Ectodermal cell (in vitro differentiated cells): ENCODE measurements around the gene MAGEC2.

ENCODE experiments used
- H3K27ac ChIP-seq: 2 replicates; pipeline ENCODE4 v1.7.0; 2013; ENCODE audit warnings: mild to moderate bottlenecking, low read depth, low read length; ENCODE audit not compliant: insufficient read depth, poor library complexity, severe bottlenecking
- H3K27me3 ChIP-seq: 2 replicates; pipeline ENCODE4 v1.7.0; 2013; ENCODE audit warnings: mild to moderate bottlenecking, low read length; ENCODE audit not compliant: insufficient read depth, control insufficient read depth, poor library complexity, severe bottlenecking
- H3K36me3 ChIP-seq: one replicate; pipeline ENCODE4 v1.7.0; 2013; ENCODE audit warnings: low read length; ENCODE audit not compliant: control insufficient read depth, insufficient read depth
- H3K4me1 ChIP-seq: one replicate; pipeline ENCODE4 v1.7.0; 2013; ENCODE audit warnings: low read length; ENCODE audit not compliant: control insufficient read depth, insufficient read depth
- H3K4me3 ChIP-seq: 2 replicates; pipeline ENCODE4 v1.7.0; 2013; ENCODE audit warnings: low read depth, low read length, control low read depth; ENCODE audit not compliant: insufficient read depth
- H3K9me3 ChIP-seq: 2 replicates; pipeline ENCODE4 v1.7.0; 2013; ENCODE audit warnings: mild to moderate bottlenecking, low read length, moderate library complexity; ENCODE audit not compliant: control insufficient read depth
- WGBS, 2 experiments: methylation state at CpG; one replicate each; pipeline ENCODE4 v1.1.7; 2013; ENCODE audit warnings: missing lambda C conversion rate in 2 of 2; 5-methylcytosine and 5-hydroxymethylcytosine counted together

The MAGEC2 gene

DNA sequence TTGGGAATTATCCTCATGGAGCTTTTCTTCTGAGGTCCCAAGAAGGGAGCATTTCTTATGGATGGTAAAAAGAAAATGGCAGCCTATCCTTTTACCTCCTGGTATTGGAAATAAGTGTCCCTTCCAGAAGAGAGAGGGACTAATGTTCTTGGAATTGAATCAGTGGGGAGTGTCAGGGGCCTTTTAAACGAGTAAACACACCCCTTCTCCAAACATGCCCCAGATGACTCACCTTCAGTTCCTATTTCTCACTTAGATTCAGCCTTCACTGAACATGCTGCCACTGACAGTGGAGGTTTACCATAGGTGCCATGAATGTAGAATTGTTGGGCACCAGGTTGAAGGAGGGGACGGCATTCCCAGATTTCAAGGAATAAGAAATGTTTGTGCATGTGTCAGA, 19.0 kb downstream of the MAGEC2 start:
- H3K36me3 ChIP-seq, result no peaks in the 10 kb centered on the region
- H3K4me3 ChIP-seq, result no peak overlapping the region
- WGBS, 2 experiments, result 93 to 100% methylated on average over 1 of the region's 2 CpGs

DNA sequence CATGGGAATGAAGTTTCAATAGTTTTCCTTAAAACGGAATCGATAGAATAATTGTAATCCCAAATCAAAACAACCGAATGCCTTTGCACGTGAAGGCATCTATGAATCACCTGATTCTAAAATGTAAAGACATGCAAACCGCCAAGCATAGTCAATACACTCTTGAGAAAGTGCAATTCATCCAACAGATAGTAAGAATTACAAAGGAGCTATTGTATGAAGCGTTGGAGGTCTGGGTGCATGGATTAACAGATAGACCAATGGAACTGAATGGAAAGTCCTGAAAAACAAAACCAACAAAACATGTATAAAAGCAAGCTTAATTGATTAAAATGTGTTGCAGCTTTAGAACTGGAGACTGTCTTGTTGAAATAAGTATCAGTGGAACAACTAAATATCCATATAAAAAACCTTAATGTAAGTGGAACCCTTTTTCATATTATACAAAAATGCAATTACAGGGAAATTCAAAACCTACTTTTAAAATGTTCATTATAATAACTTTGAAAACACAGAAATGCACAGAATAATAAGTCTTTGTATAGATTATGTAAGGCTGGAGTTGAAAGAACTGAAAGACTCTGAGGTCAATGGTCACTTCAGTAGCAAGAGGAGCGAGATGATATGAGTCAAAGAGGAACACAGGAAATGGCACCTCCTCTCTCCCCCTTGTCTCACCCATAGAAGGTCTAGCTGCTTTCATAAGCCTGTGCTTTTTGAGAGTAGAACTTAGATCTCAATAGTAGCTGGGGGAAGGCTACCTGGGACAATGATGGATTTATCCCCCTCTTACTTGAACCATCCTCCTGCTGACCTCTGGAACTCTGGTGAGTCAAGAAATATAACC, 20.1 kb downstream of the MAGEC2 start:
- Histone ChIP-seq H3K4me1 (no peaks in the 10 kb centered on the region), H3K36me3 (no peaks in the 10 kb centered on the region), H3K27me3 (no peaks in the 10 kb centered on the region), H3K9me3 (no peaks in the 10 kb centered on the region), H3K4me3 (no peak overlapping the region), H3K27ac (no peak overlapping the region)
- 93 to 96% methylated on average over 3 to 6 of the region's 7 CpGs for WGBS, 2 experiments

More for the DNA sequence above, 19.0 kb downstream of the MAGEC2 start:
- no peaks in the 10 kb centered on the region for H3K27me3 ChIP-seq
- H3K27ac ChIP-seq, result no peak overlapping the region
- H3K4me1 ChIP-seq, result no peaks in the 10 kb centered on the region
- H3K9me3 ChIP-seq, result no peaks in the 10 kb centered on the region

DNA sequence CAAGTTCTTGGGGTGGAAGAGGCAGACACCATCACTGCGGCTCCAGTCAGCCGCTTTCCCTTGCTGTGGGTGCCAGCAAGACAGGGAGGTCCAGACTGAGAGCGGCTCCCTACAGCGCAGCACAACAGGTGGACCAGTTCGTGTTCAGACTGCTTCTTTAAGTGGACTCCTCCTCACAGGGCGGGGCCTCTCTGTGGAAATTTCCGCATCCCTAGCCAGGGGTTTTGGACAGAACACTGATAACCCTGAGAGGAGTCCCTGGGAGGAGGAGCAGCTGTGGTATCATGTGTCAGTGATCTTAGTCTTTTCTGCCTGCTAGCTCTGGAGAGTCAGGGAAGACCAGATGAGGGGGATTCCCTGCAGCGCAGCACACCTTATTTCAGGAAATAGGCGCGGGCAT, 48.5 kb downstream of the MAGEC2 start:
- Histone ChIP-seq H3K27ac (no peak overlapping the region), H3K9me3 (no peaks in the 10 kb centered on the region), H3K36me3 (no peaks in the 10 kb centered on the region), H3K4me1 (no peaks in the 10 kb centered on the region), H3K4me3 (no peak overlapping the region), H3K27me3 (no peaks in the 10 kb centered on the region)
- 82 to 89% methylated on average over 10 of the region's 10 CpGs for WGBS, 2 experiments
